Spinal cord (tissue), 10 donors: ENCODE measurements around the gene PTOV1. TPM values are rescaled to one million over a fixed set of nuclear protein-coding genes. Genes with fewer than 3 reads are reported as not detected.

Experiments used
- DNase-seq, 6 donors: peaks; one replicate each; pipeline versions ENCODE4 v3.0.0 to v3.0.0-alpha.2; 2013 to 2015; ENCODE audit warnings: low spot score in 6 of 6, low read depth in 4 of 6
- H3K27ac ChIP-seq: one replicate; pipeline ENCODE4 v1.5.1; 2013; ENCODE audit warnings: low read depth, low read length, control low read depth
- H3K27me3 ChIP-seq: one replicate; pipeline ENCODE4 v1.6.1; 2013; ENCODE audit warnings: low read length; ENCODE audit not compliant: control insufficient read depth, insufficient read depth
- H3K36me3 ChIP-seq: one replicate; pipeline ENCODE4 v1.6.1; 2013; ENCODE audit warnings: low read length; ENCODE audit not compliant: control insufficient read depth, insufficient read depth
- H3K4me1 ChIP-seq: one replicate; pipeline ENCODE4 v1.6.1; 2013; ENCODE audit warnings: low read length; ENCODE audit not compliant: control insufficient read depth, insufficient read depth
- H3K4me3 ChIP-seq: one replicate; pipeline ENCODE4 v1.5.1; 2013; ENCODE audit warnings: low read depth, low read length, control low read depth
- H3K9me3 ChIP-seq: one replicate; pipeline ENCODE4 v1.6.1; 2013; ENCODE audit warnings: low read length; ENCODE audit not compliant: control insufficient read depth, insufficient read depth
- WGBS: methylation state at CpG from one replicate; pipeline ENCODE4 v1.1.5; 2013; ENCODE audit warnings: missing lambda C conversion rate; ENCODE audit not compliant: insufficient coverage; 5-methylcytosine and 5-hydroxymethylcytosine counted together
- polyA plus RNA-seq, 2 donors: library from polyadenylated mRNA; unstranded; fragments of 120-200 nt; gene quantifications; one replicate each; pipeline ENCODE4 v1.2.1, GENCODE V29; 2013; ENCODE audit not compliant: insufficient read length in 2 of 2
- total RNA-seq, 2 donors: library from RNA; depleted of rRNA in 1 of 2; stranded (reverse); fragments of 120-200 nt in 1 of 2; fragments of >200 nt in 1 of 2; gene quantifications; one replicate each; pipeline versions ENCODE4 v1.2.3 to v1.2.4, GENCODE V29; 2013 to 2014
- donor health status: healthy.

The PTOV1 gene
- total and polyA plus RNA-seq, 4 donors = 62.2 to 438 (median 320) TPM

DNA sequence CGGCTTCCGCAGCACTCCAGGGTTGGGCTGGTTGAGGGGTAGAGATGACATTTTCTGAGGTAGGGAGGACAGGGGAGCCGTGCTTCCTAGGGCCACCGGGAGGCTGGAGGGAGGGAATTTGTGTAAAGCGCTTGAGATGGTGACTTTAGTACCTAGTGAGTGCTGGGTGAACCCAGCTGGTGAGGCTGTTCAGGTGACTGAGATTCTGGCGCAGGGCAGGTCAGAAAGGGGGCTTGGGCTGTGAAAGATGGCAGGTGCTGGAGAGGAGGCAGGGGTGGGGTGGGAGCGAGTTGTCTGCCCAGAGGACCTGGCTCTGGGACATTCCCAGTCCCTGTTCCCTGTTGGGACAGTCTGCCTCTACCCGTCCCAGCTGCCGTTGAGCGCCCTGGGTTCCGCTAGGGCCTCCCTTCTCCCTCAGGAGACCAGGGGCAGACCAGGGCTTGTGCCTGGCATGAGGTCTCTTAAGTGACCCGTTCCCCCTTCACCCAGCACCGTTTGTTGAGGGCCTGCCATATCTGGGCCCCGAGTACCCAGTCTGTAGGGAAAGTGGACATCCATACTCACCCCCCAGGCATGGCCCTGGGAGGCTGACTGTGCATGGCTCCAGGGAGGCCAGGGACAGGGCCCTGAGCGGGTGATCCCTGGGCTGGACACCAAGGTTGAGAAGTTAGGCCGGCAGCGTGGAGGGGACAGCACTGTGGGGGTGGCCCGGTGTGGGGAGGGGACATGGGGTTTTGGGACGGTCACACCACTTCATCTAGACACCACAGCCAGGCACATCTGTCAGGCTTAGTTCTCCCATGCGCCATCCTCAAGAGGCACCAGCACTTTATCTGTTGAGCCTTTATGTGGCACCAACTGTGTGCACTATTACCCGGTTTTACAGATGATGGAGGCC, 5.0 kb downstream of the PTOV1 start:
- no peaks in the 10 kb centered on the region for H3K9me3 ChIP-seq
- no peak for DNase-seq
- peaks cover 53% of the 10 kb centered on the region for H3K4me1 ChIP-seq
- H3K27ac ChIP-seq = no peak overlapping the region
- H3K4me3 ChIP-seq = no peak overlapping the region
- WGBS = 80% methylated on average over 17 of the region's 21 CpGs
- H3K36me3 ChIP-seq = peaks cover 77% of the 10 kb centered on the region
- H3K27me3 ChIP-seq = no peaks in the 10 kb centered on the region

DNA sequence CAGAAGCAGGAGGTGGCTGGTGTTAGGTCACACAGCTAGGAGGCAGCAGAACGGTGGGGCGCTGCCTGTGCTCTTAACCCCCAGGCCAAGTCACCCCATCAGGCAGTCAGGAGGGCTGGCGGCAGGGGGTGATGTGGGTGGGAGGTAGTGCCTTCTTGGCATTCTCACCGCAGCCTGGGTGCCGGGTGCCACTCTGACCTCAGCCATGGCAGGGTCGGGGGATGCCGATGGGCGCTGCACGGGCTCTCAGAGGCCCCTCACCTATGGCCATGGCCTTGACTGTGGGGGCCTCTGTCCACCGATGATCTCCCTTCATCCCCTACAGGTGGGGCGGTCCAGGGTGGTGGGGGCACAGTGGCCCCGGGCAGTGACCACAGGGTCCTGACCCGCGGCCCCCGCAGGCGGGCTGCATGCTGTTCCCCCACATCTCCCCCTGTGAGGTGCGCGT, 5.6 kb downstream of the PTOV1 start:
- 92% methylated on average over 12 of the region's 18 CpGs for WGBS
- Histone ChIP-seq H3K4me3 (no peak overlapping the region), H3K27ac (no peak overlapping the region), H3K4me1 (peaks cover 56% of the 10 kb centered on the region), H3K36me3 (peaks cover 83% of the 10 kb centered on the region), H3K27me3 (no peaks in the 10 kb centered on the region), H3K9me3 (no peaks in the 10 kb centered on the region)
- DNase-seq = no peak

DNA sequence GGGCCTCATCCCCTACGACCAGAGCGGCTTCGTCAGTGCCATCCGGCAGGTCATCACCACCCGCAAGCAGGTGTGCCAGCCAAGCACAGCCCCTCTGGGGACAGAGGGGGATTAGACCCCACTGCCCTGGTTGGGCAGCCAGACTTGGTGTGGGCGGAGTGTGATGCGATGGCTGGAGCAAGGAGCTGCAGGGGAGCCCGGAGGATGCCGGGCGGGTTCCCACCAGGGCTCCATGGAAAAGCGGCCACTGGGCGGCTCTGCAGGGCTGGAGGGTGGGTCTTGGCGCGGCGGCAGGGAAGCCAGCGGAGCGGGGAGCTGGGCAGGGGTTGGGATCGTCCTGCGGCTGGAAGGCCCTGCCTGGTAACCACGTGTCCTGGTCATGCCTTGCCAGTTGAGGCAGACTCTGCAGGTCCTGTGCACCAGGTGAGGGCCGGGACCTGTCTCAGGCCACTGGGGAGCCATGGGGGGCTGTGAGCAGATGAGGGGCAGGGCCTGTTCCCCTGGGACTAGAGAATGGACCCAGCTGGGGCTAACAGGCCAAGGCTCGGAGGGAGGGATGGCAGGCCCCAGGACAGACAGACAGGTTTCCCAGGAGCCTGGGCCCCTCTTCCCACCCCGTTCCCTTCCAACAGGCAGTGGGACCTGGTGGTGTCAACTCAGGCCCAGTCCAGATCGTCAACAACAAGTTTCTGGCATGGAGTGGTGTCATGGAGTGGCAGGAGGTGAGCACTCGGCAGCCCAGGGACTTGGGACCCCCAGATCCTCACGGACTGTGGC, 6.3 kb downstream of the PTOV1 start:
- Histone ChIP-seq H3K4me3 (no peak overlapping the region), H3K4me1 (peaks cover 50% of the 10 kb centered on the region), H3K36me3 (peaks cover 87% of the 10 kb centered on the region), H3K27ac (no peak overlapping the region), H3K9me3 (no peaks in the 10 kb centered on the region), H3K27me3 (no peaks in the 10 kb centered on the region)
- DNase-seq = no peak
- WGBS = 89% methylated on average over 26 of the region's 26 CpGs

DNA sequence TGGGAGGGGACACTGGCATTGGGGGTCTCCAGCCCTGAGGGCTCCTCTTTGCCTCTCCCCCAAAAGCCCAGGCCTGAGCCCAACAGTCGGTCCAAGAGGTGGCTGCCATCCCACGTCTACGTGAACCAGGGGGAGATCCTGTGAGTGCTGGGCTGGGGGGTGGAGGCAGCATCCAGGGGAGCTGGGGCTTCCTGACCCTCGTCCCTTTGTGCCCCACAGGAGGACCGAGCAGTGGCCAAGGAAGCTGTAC, 6.8 kb downstream of the PTOV1 start:
- Histone ChIP-seq H3K27me3 (no peaks in the 10 kb centered on the region), H3K4me3 (no peak overlapping the region), H3K36me3 (peaks cover 92% of the 10 kb centered on the region), H3K4me1 (peaks cover 50% of the 10 kb centered on the region), H3K27ac (no peak overlapping the region), H3K9me3 (no peaks in the 10 kb centered on the region)
- WGBS = 80% methylated on average over 4 of the region's 5 CpGs
- no peak for DNase-seq

DNA sequence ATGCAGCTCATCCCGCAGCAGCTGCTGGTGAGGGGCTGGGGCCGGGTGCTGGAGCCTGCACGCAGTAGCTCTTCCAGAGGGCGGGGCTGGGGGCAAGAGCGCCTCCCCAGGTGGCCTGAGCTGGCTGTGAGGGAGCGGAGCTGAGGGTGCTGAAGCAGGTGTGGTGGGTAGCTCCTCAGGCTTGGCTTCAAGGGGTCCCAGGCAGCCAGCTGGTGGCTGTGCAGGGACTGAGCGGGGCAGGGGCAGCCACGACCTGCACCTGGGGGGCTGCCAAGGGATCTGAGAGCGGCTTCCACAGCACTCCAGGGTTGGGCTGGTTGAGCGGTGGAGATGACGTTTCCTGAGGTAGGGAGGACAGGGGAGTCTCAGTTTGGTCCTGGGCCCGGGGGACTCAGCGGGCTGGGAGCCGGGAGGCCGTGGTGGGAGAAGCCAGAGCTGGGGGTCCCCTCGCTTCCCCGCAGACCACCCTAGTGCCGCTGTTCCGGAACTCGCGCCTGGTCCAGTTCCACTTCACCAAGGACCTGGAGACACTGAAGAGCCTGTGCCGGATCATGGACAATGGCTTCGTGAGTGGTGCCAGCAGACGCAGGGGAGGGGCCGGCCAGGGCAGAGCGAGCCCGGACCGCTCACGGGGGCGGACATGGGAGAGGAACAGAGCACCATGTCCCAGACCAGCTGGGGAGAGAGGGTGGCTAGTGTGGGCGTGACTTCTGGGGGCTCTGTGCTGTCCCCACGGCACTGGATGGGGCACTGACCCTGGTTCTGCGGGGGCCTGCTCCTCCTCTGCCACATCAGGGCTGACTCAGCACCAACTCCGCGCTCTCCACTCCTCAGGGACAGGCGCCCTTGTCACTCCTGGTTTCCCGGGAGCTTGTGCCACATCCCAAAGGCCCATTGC, 7.4 kb downstream of the PTOV1 start:
- Histone ChIP-seq H3K9me3 (no peaks in the 10 kb centered on the region), H3K27ac (peak overlapping the region; percentile 33), H3K36me3 (peaks cover 98% of the 10 kb centered on the region), H3K4me3 (no peak overlapping the region), H3K4me1 (peaks cover 44% of the 10 kb centered on the region), H3K27me3 (no peaks in the 10 kb centered on the region)
- 82% methylated on average over 33 of the region's 37 CpGs for WGBS
- no peak for DNase-seq

DNA sequence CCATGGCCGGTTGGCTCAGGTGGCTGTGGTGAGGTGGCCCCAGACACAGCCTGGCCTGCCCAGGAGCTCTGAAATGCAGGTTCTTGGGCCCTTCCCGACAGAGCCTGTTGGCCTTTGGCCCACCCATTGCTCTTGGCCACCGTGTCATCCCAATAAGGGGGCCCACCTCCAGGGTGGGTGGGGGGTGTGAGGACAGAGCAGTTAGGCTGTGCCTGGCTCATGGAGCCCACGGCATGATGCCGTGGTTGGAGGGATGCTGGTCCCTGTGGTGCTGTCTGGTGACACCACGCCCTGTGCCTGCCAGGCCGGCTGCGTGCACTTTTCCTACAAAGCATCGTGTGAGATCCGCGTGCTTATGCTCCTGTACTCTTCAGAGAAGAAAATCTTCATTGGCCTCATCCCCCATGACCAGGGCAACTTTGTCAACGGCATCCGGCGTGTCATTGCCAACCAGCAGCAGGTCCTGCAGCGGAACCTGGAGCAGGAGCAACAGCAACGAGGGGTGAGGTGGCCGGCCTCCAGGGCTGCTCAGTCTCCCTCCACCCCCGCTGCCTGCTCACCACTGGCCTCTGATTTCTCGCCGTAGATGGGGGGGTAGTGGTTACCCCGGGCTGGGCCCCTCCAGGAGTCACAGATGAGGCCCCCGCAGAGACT, 8.8 kb downstream of the PTOV1 start:
- no peak overlapping the region for H3K4me3 ChIP-seq
- no peak for DNase-seq
- peaks cover 35% of the 10 kb centered on the region for H3K4me1 ChIP-seq
- H3K9me3 ChIP-seq = no peaks in the 10 kb centered on the region
- H3K27ac ChIP-seq = no peak overlapping the region
- H3K27me3 ChIP-seq = no peaks in the 10 kb centered on the region
- H3K36me3 ChIP-seq = peaks cover 100% of the 10 kb centered on the region
- WGBS = 87% methylated on average over 16 of the region's 22 CpGs

DNA sequence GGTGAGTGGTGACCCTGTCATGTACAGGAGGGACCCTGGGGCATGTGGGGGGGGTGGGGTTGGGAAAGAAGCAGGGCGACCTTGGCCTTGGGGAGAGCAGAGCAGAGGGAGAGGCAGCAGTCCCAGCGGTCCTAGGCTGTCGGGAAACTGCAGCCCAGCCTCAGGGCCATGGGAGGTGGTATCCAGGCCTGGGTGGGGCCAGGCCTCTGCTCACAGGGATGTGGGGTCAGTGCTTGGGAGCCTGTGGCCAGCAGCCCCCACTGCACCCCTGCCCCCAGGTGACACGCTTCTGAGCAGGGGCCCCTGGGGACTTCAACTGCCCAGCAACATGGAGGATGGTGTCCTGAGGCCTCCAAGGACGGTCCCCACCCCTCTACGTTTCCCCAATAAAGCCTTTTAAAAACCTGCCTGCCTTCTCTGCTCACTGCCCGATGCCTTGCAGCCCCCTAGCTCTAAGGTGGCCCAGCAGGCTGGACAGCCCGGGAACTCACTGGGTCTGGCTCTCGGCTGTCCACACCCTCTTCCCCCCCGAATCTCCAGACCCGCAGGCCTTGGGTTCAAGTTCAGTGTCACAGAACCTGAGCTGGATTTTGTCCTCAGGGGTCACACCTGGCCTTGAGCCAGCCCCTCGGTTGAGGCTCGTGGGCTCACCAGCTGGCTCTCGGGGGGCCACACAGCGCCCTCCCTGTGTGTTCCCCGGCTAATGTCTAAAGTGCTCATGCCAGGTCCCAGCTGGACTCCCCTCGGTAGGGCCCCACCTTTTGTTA, 9.6 kb downstream of the PTOV1 start:
- peaks cover 97% of the 10 kb centered on the region for H3K36me3 ChIP-seq

DNA sequence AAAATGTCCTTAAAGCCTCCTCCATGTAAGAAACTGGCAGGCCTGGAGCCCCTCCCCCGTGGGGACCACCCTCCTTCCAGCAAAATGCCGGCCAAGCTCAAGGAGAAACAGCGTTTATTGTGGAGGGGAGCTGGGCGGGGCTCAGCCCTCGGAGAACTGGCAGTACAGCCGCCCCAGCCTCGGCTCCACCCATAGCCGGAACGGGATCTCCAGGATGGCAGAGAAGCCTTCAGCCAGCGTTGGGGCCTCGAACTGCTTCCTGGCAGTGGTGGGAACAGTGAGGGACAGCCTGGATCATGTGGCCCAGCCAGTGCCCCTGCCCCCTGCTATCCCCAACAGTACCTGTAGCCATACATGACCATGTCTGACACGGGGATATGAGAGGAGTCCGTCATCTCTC, 10.1 kb downstream of the PTOV1 start:
- peak in 1 of 6 donors; percentile 60 for DNase-seq
- 17% methylated on average over 10 of the region's 13 CpGs for WGBS
- no peak overlapping the region for H3K27ac ChIP-seq
- peaks cover 94% of the 10 kb centered on the region for H3K36me3 ChIP-seq
- H3K4me3 ChIP-seq = no peak overlapping the region
- peaks cover 41% of the 10 kb centered on the region for H3K4me1 ChIP-seq
- H3K27me3 ChIP-seq = no peaks in the 10 kb centered on the region
- no peaks in the 10 kb centered on the region for H3K9me3 ChIP-seq

More for the DNA sequence above, 9.6 kb downstream of the PTOV1 start:
- Histone ChIP-seq H3K27me3 (no peaks in the 10 kb centered on the region), H3K9me3 (no peaks in the 10 kb centered on the region), H3K4me3 (no peak overlapping the region), H3K4me1 (peaks cover 35% of the 10 kb centered on the region), H3K27ac (no peak overlapping the region)
- no peak for DNase-seq
- 51% methylated on average over 17 of the region's 17 CpGs for WGBS
